ENCODE results near the gene AMBN. TPM values are rescaled to one million over a fixed set of nuclear protein-coding genes. Genes with fewer than 3 reads are reported as not detected.

Gene AMBN
- total and polyA plus RNA-seq, 2 donors (not counting 3 experiments of a cell fraction or from before 2014, with no cell fraction given): not detected

DNA sequence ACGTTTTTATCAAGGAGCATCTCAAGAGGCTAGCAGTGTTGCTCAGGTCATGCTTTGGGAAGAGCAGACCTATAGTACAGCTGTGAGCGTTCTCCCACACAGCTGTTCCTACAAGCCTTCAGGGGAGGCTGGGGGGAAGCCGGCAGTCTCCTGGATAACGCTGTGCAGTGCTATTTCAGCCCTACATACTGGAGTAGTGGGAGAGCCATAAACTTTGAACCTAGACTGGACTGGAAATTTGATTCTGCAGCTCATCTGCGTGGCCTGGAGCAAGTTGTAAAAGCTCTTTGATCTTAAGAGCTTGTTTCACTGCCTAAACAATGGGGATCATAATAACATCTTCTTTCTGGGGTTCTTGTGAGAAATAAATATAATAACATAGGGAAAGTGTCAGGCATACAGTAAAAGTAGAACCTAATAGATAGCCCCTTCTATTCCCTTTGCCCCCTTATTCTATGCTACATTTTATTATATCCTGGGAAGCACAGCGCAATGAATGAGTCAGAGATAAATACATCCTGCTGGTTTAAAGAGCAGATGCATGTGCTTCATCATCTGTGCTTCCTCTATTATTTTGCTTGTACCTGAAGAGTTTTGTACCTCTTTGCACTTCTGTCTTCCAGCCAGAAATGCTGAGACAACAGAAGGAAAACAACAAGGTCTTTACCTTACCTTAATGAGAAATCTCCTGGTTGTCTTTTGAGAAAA, 14.7 kb upstream of the AMBN start:
- no peaks in the 10 kb centered on the region for H3K9me1 ChIP-seq (replicated peaks; ENCODE audit: control insufficient read depth, extremely low read depth, insufficient read depth, low read length)
- intact Hi-C loops (cut with micrococcal nuclease): no loop called here
- dilution Hi-C loops (cut with MboI; ENCODE audit: extremely low pct_ligation_motif_present, low sequenced_read_pairs): no loop called here
- no peak for FAIRE-seq
- no peaks in the 10 kb centered on the region for H4K20me1 ChIP-seq (replicated peaks; ENCODE audit: control insufficient read depth, extremely low read depth, insufficient read depth, low read length)
- H3K9me3 ChIP-seq (replicated peaks; ENCODE audit: control insufficient read depth, insufficient read depth, low read length): no peaks in the 10 kb centered on the region
- CTCF ChIA-PET: no interaction called here
- H3K27me3 ChIP-seq (ENCODE audit: control insufficient read depth in 2 of 2, insufficient read depth in 2 of 2, low read length in 2 of 2): peaks cover 0 to 6% of the 10 kb centered on the region in 2 experiments
- no peaks in the 10 kb centered on the region for H3K79me2 ChIP-seq (ENCODE audit: control insufficient read depth, insufficient read depth, low read length)
- H2AFZ ChIP-seq (ENCODE audit: low read depth, low read length): no peak overlapping the region
- TF ChIP-seq GATA2 (IDR thresholded peaks at IDR 0.05; ENCODE audit: insufficient read depth, insufficient read length, low read depth, low read length): no peak
- no peak for TF ChIP-seq MYC (IDR thresholded peaks at IDR 0.05; ENCODE audit: low read depth, low read length)
- TF ChIP-seq JUN (IDR thresholded peaks at IDR 0.05; ENCODE audit: borderline replicate concordance, insufficient read depth, insufficient read length, low read depth): no peak
- TF ChIP-seq, protein P1, sequence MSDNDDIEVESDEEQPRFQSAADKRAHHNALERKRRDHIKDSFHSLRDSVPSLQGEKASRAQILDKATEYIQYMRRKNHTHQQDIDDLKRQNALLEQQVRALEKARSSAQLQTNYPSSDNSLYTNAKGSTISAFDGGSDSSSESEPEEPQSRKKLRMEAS (IDR thresholded peaks at IDR 0.05; ENCODE audit: insufficient read depth, insufficient read length): no peak
- TF ChIP-seq EZH2 (IDR thresholded peaks at IDR 0.05; ENCODE audit: borderline replicate concordance, low read depth, low read length, severe bottlenecking): no peak
- TF ChIP-seq POLR2A (IDR thresholded peaks at IDR 0.05; ENCODE audit: low read depth, low read length): no peak
- no peak for TF ChIP-seq POLR2AphosphoS5 (IDR thresholded peaks at IDR 0.05; ENCODE audit: insufficient read depth, low read depth, low read length)
- TF ChIP-seq, protein P2, sequence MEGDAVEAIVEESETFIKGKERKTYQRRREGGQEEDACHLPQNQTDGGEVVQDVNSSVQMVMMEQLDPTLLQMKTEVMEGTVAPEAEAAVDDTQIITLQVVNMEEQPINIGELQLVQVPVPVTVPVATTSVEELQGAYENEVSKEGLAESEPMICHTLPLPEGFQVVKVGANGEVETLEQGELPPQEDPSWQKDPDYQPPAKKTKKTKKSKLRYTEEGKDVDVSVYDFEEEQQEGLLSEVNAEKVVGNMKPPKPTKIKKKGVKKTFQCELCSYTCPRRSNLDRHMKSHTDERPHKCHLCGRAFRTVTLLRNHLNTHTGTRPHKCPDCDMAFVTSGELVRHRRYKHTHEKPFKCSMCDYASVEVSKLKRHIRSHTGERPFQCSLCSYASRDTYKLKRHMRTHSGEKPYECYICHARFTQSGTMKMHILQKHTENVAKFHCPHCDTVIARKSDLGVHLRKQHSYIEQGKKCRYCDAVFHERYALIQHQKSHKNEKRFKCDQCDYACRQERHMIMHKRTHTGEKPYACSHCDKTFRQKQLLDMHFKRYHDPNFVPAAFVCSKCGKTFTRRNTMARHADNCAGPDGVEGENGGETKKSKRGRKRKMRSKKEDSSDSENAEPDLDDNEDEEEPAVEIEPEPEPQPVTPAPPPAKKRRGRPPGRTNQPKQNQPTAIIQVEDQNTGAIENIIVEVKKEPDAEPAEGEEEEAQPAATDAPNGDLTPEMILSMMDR (IDR thresholded peaks at IDR 0.05; ENCODE audit: extremely low read depth in 1 of 2, insufficient read depth in 1 of 2, low read depth in 1 of 2, low read length in 2 of 2): no peak
- no peak for TF ChIP-seq FOS (IDR thresholded peaks at IDR 0.05; ENCODE audit: borderline replicate concordance, insufficient read depth, low read length)
- H3K4me2 ChIP-seq (ENCODE audit: insufficient read depth, low read length): no peak overlapping the region
- H3K4me3 ChIP-seq (replicated peaks in 1 of 3; ENCODE audit: insufficient read depth in 1 of 3, low read depth in 1 of 3, low read length in 3 of 3): no peak overlapping the region
- H3K4me1 ChIP-seq (ENCODE audit: control insufficient read depth, extremely low read depth, insufficient read depth, low read length): no peaks in the 10 kb centered on the region
- no TSS peak for BruUV-seq (replicated peaks)
- no peaks in the 10 kb centered on the region for H3K36me3 ChIP-seq (ENCODE audit: control insufficient read depth in 2 of 2, extremely low read depth in 1 of 2, insufficient read depth in 2 of 2, low read length in 2 of 2)
- H3K27ac ChIP-seq (ENCODE audit: insufficient read depth, low read depth, low read length): no peak overlapping the region
- POLR2A ChIA-PET: no interaction called here
- no peak for DNase-seq (ENCODE audit: low read depth, low spot score)
- H3K9ac ChIP-seq (replicated peaks; ENCODE audit: extremely low read depth, insufficient read depth, low read length): no peak overlapping the region
